Measurements from ENCODE around the gene ETV1. TPM values are rescaled to one million over a fixed set of nuclear protein-coding genes. Genes with fewer than 3 reads are reported as not detected.

The ETV1 gene
- total RNA-seq, 1 experiment from 2014 or later: 68.5 TPM

- H3K79me1 ChIP-seq (ENCODE audit: insufficient read depth, low read depth, low read length, poor library complexity, severe bottlenecking): no peaks in the 10 kb centered on the region
- DNase-seq: no peak
- H3K9ac ChIP-seq (ENCODE audit: extremely low read depth, insufficient read length, low read length): no peak overlapping the region
- no peak overlapping the region for H2BK120ac ChIP-seq (ENCODE audit: low read depth, low read length, poor library complexity, severe bottlenecking)
- H3K27me3 ChIP-seq (ENCODE audit: insufficient read depth, low read length): no peaks in the 10 kb centered on the region
- no peak overlapping the region for H3K4me2 ChIP-seq (ENCODE audit: insufficient read depth, insufficient read length, low read length)
- TF ChIP-seq CTCF (conservative IDR thresholded peaks at IDR 0.05): no peak
- no peak overlapping the region for H3K27ac Mint-ChIP-seq
- H4K20me1 ChIP-seq (ENCODE audit: control insufficient read depth, insufficient read depth, insufficient read length): no peaks in the 10 kb centered on the region
- H3K4me1 Mint-ChIP-seq: peaks cover 0 to 5% of the 10 kb centered on the region in 2 experiments; a peak in 2 of 4 replicates
- H3K14ac ChIP-seq (ENCODE audit: insufficient read depth, low read length): no peak overlapping the region
- H3K23ac ChIP-seq (ENCODE audit: insufficient read length, low read depth, low read length): no peak overlapping the region
- no peaks in the 10 kb centered on the region for H3K4me1 ChIP-seq (ENCODE audit: insufficient read depth, low read length)
- no peak overlapping the region for H2AK5ac ChIP-seq (ENCODE audit: insufficient read length, low read length)
- no peaks in the 10 kb centered on the region; a peak in 1 of 5 replicates for H3K9me3 Mint-ChIP-seq
- H3K4me3 Mint-ChIP-seq: no peak overlapping the region
- H2BK12ac ChIP-seq (ENCODE audit: insufficient read length, low read depth, low read length): no peak overlapping the region
- H4K91ac ChIP-seq (ENCODE audit: insufficient read length, low read depth, low read length): no peak overlapping the region
- no peak overlapping the region for H3K18ac ChIP-seq (ENCODE audit: insufficient read length, low read depth, low read length)
- H3K36me3 Mint-ChIP-seq (ENCODE audit: insufficient read depth in 1 of 3, low read depth in 3 of 3): no peaks in the 10 kb centered on the region
- no peak overlapping the region for H3T11ph ChIP-seq (ENCODE audit: low read length)
- no peak overlapping the region for H2BK20ac ChIP-seq (ENCODE audit: low read depth, low read length, poor library complexity, severe bottlenecking)
- no peak overlapping the region for H3K27ac ChIP-seq (ENCODE audit: insufficient read length, low read depth, low read length)
- H3K79me2 ChIP-seq (ENCODE audit: insufficient read depth, low read length): no peaks in the 10 kb centered on the region
- H3K23me2 ChIP-seq (ENCODE audit: insufficient read length, low read depth, low read length, poor library complexity, severe bottlenecking): no peaks in the 10 kb centered on the region
- H3K27me3 Mint-ChIP-seq (ENCODE audit: low read depth): no peaks in the 10 kb centered on the region; the same call in 1 of the 2 replicates
- H2BK5ac ChIP-seq (ENCODE audit: insufficient read length, low read length): no peak overlapping the region
- no peak overlapping the region for H2BK15ac ChIP-seq (ENCODE audit: low read depth, low read length)
- H4K5ac ChIP-seq (ENCODE audit: insufficient read length, low read depth, low read length): no peak overlapping the region
- H4K8ac ChIP-seq (replicated peaks; ENCODE audit: insufficient read length, low read depth, low read length): no peak overlapping the region
- H3K4ac ChIP-seq (ENCODE audit: low read depth, low read length): no peak overlapping the region
- H2AFZ ChIP-seq (ENCODE audit: low read length): no peak overlapping the region
- H3K9me3 ChIP-seq (ENCODE audit: control insufficient read depth, low read depth, low read length): no peaks in the 10 kb centered on the region
- no peak overlapping the region for H3K56ac ChIP-seq (ENCODE audit: insufficient read length, low read depth, low read length)
These were observed 110.3 kb downstream of the ETV1 start for GRCh38 chr7:13879143-13879542.
